GM18867 (cell line): ENCODE results near the gene C22orf23.

Experiments used
- ATAC-seq: cut with Tn5 transposase; IDR thresholded peaks from one replicate; pipeline ENCODE4 v1.9.1; 2021; ENCODE audit warnings: mild to moderate bottlenecking, moderate library complexity; ENCODE audit not compliant: unreplicated experiment

Gene C22orf23

DNA sequence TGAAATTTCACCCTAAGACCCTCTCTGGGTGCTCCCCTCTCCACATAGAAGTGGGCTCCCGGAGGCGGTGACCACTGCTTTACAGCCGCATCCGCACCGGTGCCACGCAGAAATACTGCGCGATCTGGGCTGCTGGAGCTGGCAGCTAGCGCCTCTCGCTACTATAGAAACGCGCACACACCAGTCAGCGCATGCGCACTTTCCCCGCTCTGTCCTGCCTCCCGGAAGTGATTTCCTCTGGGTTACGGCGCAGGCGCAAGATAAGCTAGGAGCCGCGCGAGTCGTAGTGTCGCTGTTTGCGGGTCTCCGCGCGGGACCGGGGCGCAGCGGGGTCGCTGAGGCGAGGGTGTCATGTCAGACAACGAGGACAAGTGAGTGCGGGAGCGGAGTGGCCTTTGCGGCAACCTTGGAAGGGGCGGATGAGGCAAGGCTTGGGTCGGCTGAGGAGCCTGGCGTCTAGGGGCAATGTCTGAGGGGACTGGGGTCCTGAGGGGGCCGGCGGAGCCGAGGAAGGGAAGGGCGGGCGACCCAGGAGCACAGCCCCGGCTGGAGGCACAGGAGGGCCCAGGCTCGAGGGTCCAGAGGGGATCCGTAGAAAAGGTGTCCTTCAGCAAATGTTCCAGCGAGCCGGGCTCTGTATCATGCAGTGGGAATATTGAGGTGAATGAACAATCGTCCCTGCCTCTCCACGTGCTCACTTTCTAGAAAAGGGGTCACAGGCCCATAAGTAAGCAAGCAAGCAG is at the start of gene C22orf23, which contains the start of gene POLR2F:
C22orf23 (minus strand) TSS at position 165 of the 743 bp plus-strand sequence. CDS start 452 bp downstream, outside the sequence.
POLR2F (plus strand) TSS at position 263 of the 743 bp plus-strand sequence; CDS start at position 352, 89 bp downstream.
- peak; percentile 91 for ATAC-seq

GRCh38 chr22:37999640-38000272 is 46.4 kb upstream of the C22orf23 start:
- no peak for ATAC-seq

DNA sequence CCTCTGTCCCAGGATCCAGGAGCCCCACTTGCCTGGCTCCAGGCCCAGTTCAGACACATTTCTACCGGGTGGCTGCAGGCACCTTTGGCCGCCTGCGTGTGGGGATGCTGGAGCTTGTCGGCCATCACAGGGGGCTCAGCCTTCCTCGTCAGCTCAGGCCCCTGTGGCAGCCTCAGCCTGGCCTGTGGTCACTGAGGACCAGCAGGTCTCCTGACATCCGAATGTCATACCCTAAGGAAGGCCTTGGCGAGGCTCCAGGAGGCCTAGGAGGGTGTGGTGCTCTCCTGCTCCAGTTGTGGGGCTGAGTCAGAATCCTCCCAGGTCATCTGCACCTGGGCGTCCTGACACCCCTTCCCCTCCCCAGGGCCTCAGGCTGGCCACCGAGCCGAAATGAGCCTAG is 45.8 kb upstream of the C22orf23 start:
- no peak for ATAC-seq

DNA sequence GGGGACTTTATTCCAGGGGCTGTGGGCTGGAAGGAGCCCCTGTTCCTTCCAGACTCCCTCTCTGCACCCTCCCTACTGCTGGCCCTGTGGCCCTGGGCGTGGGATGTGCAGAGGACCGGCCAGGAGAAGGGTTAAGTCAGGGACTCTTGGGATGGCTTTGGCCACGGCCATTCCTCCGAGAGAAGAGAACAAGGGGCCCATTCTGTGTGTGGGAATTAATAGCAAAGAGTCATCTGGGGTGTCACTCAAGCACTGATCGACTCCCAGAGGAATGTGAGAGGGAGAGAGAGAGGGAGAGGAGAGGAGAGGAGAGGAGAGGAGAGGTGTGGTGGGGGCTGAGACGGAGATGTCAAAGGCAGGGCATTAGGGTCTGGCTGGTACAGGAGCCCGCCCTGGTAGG is 45.1 kb upstream of the C22orf23 start:
- no peak for ATAC-seq

- no peak for ATAC-seq
These were observed 43.3 kb upstream of the C22orf23 start for GRCh38 chr22:37996515-37997246.

GRCh38 chr22:37996079-37996478 is 42.7 kb upstream of the C22orf23 start:
- ATAC-seq: no peak

DNA sequence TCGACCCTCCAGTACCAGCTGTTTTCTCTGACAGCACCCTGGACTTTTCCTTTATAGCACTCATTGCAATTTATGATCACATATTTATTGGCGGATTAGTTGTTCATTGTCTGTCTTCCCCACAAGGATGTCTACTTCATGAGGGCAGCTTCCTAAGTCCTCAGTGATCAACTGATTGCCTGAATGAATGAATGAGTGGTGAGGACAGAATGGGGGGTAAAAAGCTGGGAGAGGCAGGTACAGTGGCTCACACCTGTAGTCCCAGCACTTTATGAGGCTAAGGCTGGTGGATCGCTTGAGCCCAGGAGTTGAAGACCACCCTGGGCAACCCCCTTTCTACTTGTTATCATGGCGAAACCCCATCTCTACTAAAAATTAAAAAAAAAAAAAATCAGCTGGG is 42.1 kb upstream of the C22orf23 start:
- ATAC-seq: no peak

DNA sequence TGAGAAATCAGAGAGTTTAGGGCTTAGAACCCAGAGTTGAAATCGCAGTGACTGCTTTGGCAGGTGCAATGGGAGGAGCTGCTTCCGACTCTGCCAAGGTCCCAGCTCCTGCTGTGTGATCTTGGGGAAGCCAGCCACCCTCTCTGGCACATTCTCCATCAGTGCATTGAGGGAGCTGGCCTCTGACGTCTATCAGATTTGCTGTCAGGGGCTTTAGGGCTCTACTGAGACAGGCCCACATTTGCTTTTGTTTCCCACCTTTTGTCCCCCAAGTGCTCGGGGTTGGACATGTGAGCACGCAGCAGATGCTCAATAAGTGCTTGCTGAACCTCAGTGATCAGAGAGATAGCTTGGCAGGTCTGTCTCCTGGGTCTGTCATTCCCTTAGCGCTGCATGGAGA is 41.6 kb upstream of the C22orf23 start:
- no peak for ATAC-seq

- ATAC-seq: no peak
These were observed 40.6 kb upstream of the C22orf23 start for GRCh38 chr22:37994049-37994448.

DNA sequence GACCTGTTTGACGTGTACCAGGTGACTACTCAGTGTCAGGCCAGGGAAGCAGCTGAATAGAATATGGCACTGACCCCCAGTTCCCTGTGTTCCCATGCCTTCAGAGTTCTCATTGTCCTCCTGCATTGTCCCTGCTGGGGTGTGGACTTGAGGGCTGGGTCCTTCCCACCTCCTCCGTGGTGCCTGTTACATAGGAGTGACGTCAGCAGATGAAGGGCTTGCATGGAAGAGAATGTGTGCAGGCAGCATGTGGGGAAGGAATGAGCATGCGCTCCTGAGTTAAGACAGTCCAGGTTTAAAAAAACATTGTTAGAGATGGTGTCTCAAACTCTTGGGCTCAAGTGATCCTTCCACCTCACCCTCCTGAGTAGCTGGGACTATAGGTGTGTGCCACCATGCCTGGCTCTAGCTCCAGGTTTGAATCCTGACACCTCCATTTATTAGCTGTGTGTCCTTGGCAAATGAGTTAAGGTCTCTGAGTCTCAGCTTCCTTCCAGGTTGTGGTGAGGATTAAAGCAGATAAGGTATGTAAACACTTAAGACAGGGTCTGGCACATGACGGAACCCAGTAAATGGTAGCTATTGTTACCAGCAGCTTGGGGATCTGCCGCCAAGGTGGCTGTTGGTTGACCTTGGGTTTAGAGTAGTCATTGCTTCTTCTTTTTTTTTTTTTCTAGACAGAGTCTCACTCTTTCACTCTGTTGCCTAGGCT is 38.5 kb upstream of the C22orf23 start:
- no peak for ATAC-seq

- ATAC-seq: no peak
These were observed 37.5 kb upstream of the C22orf23 start for GRCh38 chr22:37990862-37991261.

- no peak for ATAC-seq
These were observed 36.9 kb upstream of the C22orf23 start for GRCh38 chr22:37990301-37990700.

DNA sequence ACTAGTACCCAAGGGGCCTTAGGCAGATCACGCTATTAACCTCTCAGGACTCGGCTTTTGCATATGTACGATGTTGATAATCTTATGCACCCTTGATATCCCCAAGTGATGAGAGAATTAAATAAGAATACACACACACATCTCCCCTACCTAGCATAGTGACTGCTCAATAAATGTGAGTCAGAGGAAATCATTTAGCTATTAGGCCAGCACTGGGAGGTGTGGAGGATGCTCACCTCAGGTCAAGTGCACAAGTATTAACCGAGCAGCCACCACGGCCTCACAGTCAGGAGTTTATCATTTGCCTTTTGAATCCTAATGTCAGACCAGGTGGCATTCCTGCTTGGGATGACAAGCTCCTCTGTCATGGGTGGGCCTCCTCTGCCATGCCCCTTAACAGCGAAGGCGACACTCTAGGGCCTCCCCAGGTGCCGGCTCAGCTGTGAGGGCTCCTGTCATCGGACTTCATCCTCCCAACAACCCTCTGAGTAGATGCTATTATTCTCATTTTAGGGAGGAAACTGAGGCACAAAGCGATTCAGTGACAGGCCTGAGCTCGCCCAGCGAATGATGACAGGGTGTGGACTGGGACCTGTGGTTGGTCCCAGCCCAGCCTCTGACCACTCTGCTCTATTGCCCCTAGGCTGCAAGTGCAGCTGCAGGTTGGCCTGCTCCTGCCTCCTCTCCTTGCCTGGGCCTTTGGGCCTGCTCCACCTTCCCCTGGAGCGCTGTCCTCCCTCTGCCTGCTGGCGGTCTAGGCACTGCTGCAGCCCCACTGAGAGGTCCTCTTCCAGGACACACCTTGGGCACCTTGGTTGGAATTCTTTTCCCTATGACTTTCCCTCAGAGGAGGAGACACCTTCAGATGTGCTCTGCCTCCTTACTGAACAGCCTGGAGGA is 36.0 kb upstream of the C22orf23 start:
- no peak for ATAC-seq

DNA sequence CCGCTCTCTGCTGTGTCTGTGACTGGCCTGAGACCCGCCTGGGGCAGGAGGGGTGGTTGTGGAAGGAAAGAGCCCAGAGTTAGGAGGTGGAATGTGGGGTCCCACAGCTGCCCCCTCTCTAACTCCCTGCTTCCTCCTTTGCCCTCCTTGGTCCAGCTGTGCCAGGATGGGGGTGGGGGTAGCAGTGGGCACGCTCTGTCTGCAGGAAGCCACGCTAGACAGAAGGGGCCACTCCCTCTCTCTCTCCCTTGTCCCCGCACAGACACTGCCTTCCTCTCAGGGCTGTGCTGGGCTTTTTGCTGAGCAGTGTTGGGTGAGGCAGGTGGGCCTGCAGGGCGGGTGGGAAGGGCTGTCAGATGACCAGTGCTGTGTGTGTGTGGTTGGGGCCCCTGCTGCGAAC is 33.0 kb upstream of the C22orf23 start:
- ATAC-seq: no peak

DNA sequence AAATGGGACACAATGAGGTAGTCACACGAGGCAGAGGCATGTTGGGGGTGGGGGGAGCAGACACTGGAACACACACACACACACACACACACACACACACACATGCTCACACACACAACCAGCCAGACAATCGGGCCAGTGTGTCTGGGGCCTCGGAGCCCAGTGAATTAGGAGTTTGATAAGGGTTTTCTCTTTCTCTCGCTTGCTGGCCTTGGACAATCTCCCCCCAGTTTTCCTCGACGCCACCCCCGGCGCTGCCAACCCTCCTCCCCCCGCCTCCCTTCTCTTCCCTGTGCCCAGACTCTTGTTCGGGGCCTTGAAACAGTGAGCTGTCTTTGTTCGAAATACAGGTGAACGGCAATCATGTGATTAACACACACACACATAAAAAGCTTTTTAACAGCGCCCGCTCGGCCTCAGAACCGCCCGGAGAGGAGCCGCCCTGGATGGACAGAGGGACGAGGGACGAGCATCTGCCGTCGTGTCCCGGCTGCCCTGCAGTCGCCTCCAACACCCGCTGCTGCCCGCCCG is 32.4 kb upstream of the C22orf23 start:
- no peak for ATAC-seq

DNA sequence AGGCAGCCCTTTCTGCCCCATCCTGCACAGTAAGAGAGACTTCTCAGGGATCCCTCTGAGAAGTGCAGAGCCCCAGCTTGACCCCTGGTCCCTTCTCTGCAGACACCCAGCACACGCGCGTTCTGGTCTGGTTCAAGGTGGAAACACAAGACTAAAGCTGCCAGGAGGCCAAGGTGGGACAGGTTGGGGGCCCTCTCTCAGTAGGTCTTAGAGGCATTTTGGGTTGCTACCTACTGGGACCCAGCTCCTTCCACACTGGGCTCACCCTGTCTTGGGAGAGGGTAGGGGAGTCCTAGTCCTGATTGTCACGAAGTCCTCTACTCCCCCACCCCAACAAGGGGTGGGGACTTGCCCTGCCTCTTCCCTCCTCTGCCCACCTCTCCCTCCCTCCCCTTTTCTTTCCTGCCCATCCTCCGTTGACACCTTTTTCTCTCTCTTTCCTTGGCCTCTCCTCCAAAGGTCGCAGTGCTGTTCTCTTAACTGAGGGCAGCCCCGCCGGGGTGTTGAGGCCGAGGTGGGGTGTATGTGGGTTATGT is 31.7 kb upstream of the C22orf23 start:
- ATAC-seq: no peak

- no peak for ATAC-seq
These were observed 30.7 kb upstream of the C22orf23 start, which contains the start of gene SOX10 for GRCh38 chr22:37983860-37984791. Gene SOX10, minus strand, starts transcription at chr22:37984555. Its CDS starts 771 bp downstream, at chr22:37983784.
